ENCODE measurements around the gene MCU.

MCU gene

DNA sequence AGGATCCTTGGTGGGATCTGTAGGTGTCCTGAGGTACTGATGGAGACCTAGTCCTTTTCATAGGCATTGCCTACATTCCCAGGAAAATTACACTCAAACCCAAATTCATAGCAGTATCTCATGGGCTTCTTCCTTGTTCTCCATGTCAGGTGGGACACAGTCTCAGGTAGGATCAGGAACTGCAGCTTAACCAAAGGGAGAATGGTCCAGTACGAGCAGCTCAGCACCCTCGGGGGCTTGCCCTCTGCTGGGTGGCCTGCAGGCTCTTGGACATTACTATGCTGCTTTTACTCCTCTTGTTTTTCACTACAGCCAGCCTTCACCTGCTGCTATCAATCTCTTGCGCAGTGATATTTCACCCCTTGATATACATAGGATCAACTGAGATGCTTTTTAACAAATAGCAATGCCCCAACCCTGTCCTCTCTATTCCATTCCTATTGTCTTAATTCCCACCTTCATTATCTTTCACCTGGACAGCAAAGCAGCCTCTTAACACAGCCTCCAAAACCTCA is 234.1 kb downstream of the MCU start:
- TF ChIP-seq GATA1 (IDR thresholded peaks at IDR 0.05; ENCODE audit: low read depth, low read length): no peak
- TF ChIP-seq POLR2A (IDR thresholded peaks at IDR 0.05; ENCODE audit: low read length): no peak
- DNase-seq: no peak

DNA sequence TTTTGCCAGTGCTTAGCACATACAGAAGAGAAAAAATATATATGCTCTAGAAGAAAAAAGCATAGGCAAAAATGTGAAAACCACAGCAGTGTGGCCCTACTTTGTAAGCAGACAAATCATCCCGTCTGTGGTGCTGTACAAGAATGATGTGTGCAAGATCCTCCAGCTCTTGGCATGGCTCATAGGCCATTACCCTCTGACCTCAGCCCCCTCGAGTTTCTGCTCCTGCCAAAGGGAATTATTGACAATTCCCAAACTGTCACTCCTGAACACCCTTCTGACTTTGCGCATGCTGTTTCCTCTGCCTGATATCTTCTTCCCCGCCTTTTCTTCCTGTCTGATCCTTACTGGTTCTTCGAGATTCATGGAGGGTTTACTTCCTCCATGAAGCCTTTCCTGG is 235.5 kb downstream of the MCU start:
- TF ChIP-seq POLR2A (IDR thresholded peaks at IDR 0.05; ENCODE audit: low read length) (no peak), GATA1 (IDR thresholded peaks at IDR 0.05; ENCODE audit: low read depth, low read length) (no peak)
- no peak for DNase-seq

DNA sequence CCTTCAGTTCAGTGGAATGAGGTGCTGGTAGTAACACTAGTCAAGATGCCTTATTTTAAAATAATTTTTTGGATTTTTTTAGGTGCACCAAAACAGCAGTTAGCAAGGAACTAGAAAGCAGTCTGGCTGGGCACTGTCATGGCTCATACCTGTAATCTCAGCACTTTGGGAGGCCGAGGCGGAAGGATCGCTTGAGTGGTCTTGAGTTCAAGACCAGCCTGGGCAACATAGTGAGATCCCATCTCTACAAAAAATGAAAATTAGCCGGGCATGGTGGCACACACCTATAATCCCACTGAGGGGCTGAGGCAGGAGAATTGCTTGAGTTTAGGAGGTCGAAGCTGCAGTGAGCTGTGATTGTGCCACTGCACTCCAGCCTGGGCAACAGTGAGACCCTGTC is 236.9 kb downstream of the MCU start:
- DNase-seq: no peak
- TF ChIP-seq GATA1 (IDR thresholded peaks at IDR 0.05; ENCODE audit: low read depth, low read length) (no peak), POLR2A (IDR thresholded peaks at IDR 0.05; ENCODE audit: low read length) (no peak)

DNA sequence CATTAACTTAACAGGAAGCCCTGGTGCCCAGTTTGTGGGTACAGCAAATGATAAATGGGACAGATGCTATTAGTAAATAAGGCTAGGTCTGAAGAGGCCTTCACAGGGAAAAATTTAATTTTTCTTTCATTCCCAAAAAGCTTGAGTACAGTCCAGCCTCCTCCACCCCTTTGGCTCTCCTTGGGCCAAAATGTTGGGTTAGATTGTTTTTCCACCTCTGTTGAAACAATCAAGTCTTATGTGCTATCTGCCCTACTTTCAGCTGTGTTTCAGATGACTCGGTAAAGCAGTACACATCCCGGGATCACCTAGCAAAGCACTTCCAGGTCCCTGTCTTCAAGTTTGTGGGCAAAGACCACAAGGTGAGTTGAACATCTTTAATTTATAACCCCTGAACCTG is 238.3 kb downstream of the MCU start:
- no peak for DNase-seq
- TF ChIP-seq POLR2A (IDR thresholded peaks at IDR 0.05; ENCODE audit: low read length) (no peak), GATA1 (IDR thresholded peaks at IDR 0.05; ENCODE audit: low read depth, low read length) (no peak)

DNA sequence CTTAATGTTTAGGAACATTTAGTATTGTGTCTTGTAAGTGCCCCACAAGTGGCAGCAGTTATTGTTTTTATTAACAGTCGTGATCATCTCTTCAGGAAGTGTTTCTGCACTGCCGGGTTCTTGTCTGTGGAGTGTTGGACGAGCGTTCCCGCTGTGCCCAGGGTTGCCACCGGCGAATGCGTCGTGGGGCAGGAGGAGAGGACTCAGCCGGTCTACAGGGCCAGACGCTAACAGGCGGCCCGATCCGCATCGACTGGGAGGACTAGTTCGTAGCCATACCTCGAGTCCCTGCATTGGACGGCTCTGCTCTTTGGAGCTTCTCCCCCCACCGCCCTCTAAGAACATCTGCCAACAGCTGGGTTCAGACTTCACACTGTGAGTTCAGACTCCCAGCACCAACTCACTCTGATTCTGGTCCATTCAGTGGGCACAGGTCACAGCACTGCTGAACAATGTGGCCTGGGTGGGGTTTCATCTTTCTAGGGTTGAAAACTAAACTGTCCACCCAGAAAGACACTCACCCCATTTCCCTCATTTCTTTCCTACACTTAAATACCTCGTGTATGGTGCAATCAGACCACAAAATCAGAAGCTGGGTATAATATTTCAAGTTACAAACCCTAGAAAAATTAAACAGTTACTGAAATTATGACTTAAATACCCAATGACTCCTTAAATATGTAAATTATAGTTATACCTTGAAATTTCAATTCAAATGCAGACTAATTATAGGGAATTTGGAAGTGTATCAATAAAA is 240.5 kb downstream of the MCU start:
- TF ChIP-seq POLR2A (IDR thresholded peaks at IDR 0.05; ENCODE audit: low read length): no peak
- TF ChIP-seq GATA1 (IDR thresholded peaks at IDR 0.05; ENCODE audit: low read depth, low read length): no peak
- no peak for DNase-seq

DNA sequence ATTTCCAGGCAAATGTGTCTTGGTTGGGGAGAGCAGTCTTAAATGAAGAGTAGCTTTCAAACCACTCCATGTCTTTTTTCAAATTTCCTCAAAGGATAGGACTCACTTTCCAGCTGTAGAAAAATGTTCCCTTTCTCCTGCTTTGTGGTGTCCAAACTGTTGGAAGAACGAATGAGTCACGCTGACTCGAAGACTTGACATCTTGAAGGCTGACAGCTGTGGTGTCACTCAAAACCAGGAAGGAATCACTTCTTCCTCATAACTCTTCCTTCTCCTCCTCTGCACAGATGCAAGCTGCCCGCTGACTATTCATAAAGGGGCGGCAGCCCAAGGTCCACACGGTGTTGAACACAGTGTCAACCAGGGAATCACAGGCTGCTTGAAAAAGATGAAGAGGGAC is 243.4 kb downstream of the MCU start:
- no peak for DNase-seq
- TF ChIP-seq POLR2A (IDR thresholded peaks at IDR 0.05; ENCODE audit: low read length) (no peak), GATA1 (IDR thresholded peaks at IDR 0.05; ENCODE audit: low read depth, low read length) (no peak)
